GM12878 (cell line): ENCODE measurements around the gene PCNP. TPM values are rescaled to one million over a fixed set of nuclear protein-coding genes. Genes with fewer than 3 reads are reported as not detected.

Experiments used
- ATAC-seq: fragments of 200-7000 bp; cut with Tn5 transposase; 3 replicates; pipeline ENCODE4 v1.9.1; 2020; ENCODE audit warnings: mild to moderate bottlenecking, moderate library complexity
- BruUV-seq: library from RNA; stranded (reverse); fragments of 400-500 nt; replicated peaks from 2 replicates; lab custom pipeline; 2021; lab: Mats Ljungman, UMichigan
- CTCF ChIA-PET: fragments of 300-600 bp; sonication (Branson Sonifier 250); formaldehyde crosslinking; extraction: SDS; loops from one replicate; lab custom pipeline; 2021; ENCODE audit warnings: inconsistent platforms; lab: Yijun Ruan, JAX
- POLR2A ChIA-PET: fragments of 350-600 bp; formaldehyde crosslinking; extraction: SDS; loops from one replicate; lab custom pipeline; 2021; ENCODE audit warnings: inconsistent platforms; lab: Charles Lee
- RAD21 ChIA-PET: fragments of 300-600 bp; sonication (Branson Sonifier 250); formaldehyde crosslinking; loops from one replicate; lab custom pipeline; 2023; ENCODE audit warnings: antibody characterized with exemption; ENCODE audit not compliant: unreplicated experiment; lab: Charles Lee
- SMC1A ChIA-PET: fragments of 300-600 bp; sonication (Branson Sonifier 250); formaldehyde crosslinking; loops from one replicate; lab custom pipeline; 2023; ENCODE audit not compliant: unreplicated experiment, uncharacterized antibody; lab: Charles Lee
- DNase-seq: peaks from one replicate; pipeline ENCODE4 v3.0.0-alpha.2; 2011; ENCODE audit warnings: low read depth, low spot score
- FAIRE-seq: peaks from 3 replicates; lab custom pipeline; 2011; peaks lifted over from hg19 to GRCh38; lab: Jason Lieb, UNC
- H2AFZ ChIP-seq: 2 replicates; pipeline ENCODE4 v1.6.0; 2011; ENCODE audit warnings: low read depth, low read length, control low read depth; ENCODE audit not compliant: control insufficient read depth
- H3K27ac ChIP-seq: 2 replicates; pipeline ENCODE4 v1.5.1; 2011; ENCODE audit warnings: control low read depth; ENCODE audit not compliant: control insufficient read depth, insufficient read depth
- H3K27me3 ChIP-seq, 2 experiments: replicated peaks in 1 of 2; 2 replicates each; pipeline versions ENCODE4 v1.6.0 to v1.6.1; 2011; ENCODE audit warnings: low read length in 1 of 2; ENCODE audit not compliant: control insufficient read depth in 2 of 2, insufficient read depth in 2 of 2
- H3K36me3 ChIP-seq, 2 experiments: 2 replicates each; pipeline ENCODE4 v1.5.1; 2011; ENCODE audit warnings: low read length in 1 of 2; ENCODE audit not compliant: control insufficient read depth in 2 of 2, insufficient read depth in 2 of 2
- H3K4me1 ChIP-seq: 2 replicates; pipeline ENCODE4 v1.6.1; 2011; ENCODE audit warnings: mild to moderate bottlenecking, low read length, moderate library complexity, mixed read lengths; ENCODE audit not compliant: control insufficient read depth, insufficient read depth
- H3K4me2 ChIP-seq: 2 replicates; pipeline ENCODE4 v1.6.0; 2011; ENCODE audit warnings: control low read depth; ENCODE audit not compliant: control insufficient read depth, insufficient read depth
- H3K4me3 ChIP-seq: fragments of 200-600 bp; sonication (generic); 2 replicates; pipeline ENCODE4 v1.5.1; 2016
- H3K79me2 ChIP-seq: 2 replicates; pipeline ENCODE4 v1.6.0; 2011; ENCODE audit warnings: low read length; ENCODE audit not compliant: control insufficient read depth, insufficient read depth
- H3K9ac ChIP-seq: 2 replicates; pipeline ENCODE4 v1.8.0; 2011; ENCODE audit warnings: low read length, control low read depth, mixed read lengths; ENCODE audit not compliant: control insufficient read depth, insufficient read depth
- H3K9me3 ChIP-seq: replicated peaks from 3 replicates; pipeline ENCODE4 v1.5.1; 2011; ENCODE audit warnings: mild to moderate bottlenecking, low read length; ENCODE audit not compliant: control insufficient read depth, insufficient read depth
- H4K20me1 ChIP-seq: 2 replicates; pipeline ENCODE4 v1.6.0; 2011; ENCODE audit not compliant: control insufficient read depth, insufficient read depth
- BCL11A ChIP-seq: IDR thresholded peaks from 2 replicates; pipeline ENCODE4 v1.6.1; 2011; ENCODE audit warnings: low read depth, low read length
- BCL3 ChIP-seq: IDR thresholded peaks from 2 replicates; pipeline ENCODE4 v1.6.1; 2011; ENCODE audit warnings: borderline replicate concordance, low read depth, mild to moderate bottlenecking, moderate library complexity, low read length; ENCODE audit not compliant: insufficient read depth, poor library complexity, severe bottlenecking
- CEBPB ChIP-seq, 2 experiments: fragments of 150-350 bp in 1 of 2; IDR thresholded peaks; 2 replicates each; pipeline ENCODE4 v1.6.1; 2012 to 2014; ENCODE audit warnings: low read depth in 2 of 2, low read length in 2 of 2, borderline replicate concordance in 1 of 2, inconsistent platforms in 1 of 2
- CREB1 ChIP-seq: IDR thresholded peaks from 2 replicates; pipeline ENCODE4 v1.6.1; 2012; ENCODE audit warnings: low read depth, mild to moderate bottlenecking, inconsistent platforms
- JUND ChIP-seq: IDR thresholded peaks from 2 replicates; pipeline ENCODE4 v1.6.1; 2012; ENCODE audit warnings: low read depth, mild to moderate bottlenecking, low read length, improper control_type of control experiment, moderate library complexity
- PBX3 ChIP-seq: IDR thresholded peaks from 2 replicates; pipeline ENCODE4 v1.6.1; 2011; ENCODE audit warnings: mild to moderate bottlenecking, low read depth, low read length, moderate library complexity; ENCODE audit not compliant: insufficient replicate concordance
- SKIL ChIP-seq: fragments of 450-650 bp; IDR thresholded peaks from 2 replicates; pipeline ENCODE4 v1.6.1; 2017; ENCODE audit warnings: mild to moderate bottlenecking, low read depth, inconsistent platforms; ENCODE audit not compliant: poor library complexity, severe bottlenecking
- ZBTB11 ChIP-seq: fragments of 450-650 bp; formaldehyde crosslinking; IDR thresholded peaks from 2 replicates; pipeline ENCODE4 v1.5.0; 2022; ENCODE audit warnings: mild to moderate bottlenecking, missing genetic modification characterization
- WGBS: methylation state at CpG from one replicate; pipeline ENCODE4 v1.1.6; 2016; ENCODE audit warnings: low lambda C conversion rate; ENCODE audit not compliant: insufficient replicate concordance, insufficient coverage; ENCODE audit errors: missing lambda C conversion rate; 5-methylcytosine and 5-hydroxymethylcytosine counted together
- in situ Hi-C: fragments of 300-500 bp; cut with MboI; formaldehyde crosslinking; loops from 9 replicates; pipeline ENCODE4 v1.14.3; 2018; ENCODE audit warnings: mixed read lengths
- intact Hi-C: fragments of 100-400 bp; cut with micrococcal nuclease; formaldehyde crosslinking; loops from one replicate; pipeline ENCODE4 v1.14.2; 2022; ENCODE audit not compliant: unreplicated experiment
- polyA plus RNA-seq, 11 experiments: library from polyadenylated mRNA; depleted of rRNA in 4 of 11; unstranded in 6 of 11; stranded (reverse) in 5 of 11; fragments of >200 nt; fragmentation: Nextera tagmentation in 4 of 11; fragmentation: Illumina TruSeq in 1 of 11; extraction: Ambion mirVana in 4 of 11; extraction: Trizol in 1 of 11; gene quantifications; 1 replicate in 1 of 11; 2 replicates in 10 of 11; pipeline versions ENCODE4 v1.2.1 to v1.2.3, GENCODE V29; 2011 to 2016; ENCODE audit warnings: inconsistent platforms in 2 of 11, missing spikeins in 2 of 11, low read depth in 1 of 11
- total RNA-seq, 4 experiments: library from RNA; depleted of rRNA in 3 of 4; stranded (reverse); fragments of >200 nt in 3 of 4; fragmentation: Illumina TruSeq in 1 of 4; extraction: Trizol in 1 of 4; gene quantifications; 2 replicates each; pipeline versions ENCODE4 v1.2.1 to v1.2.3, GENCODE V29; 2013 to 2021

Gene PCNP
- total and polyA plus RNA-seq, 10 of the 15 experiments (the other 5 are each of a cell fraction or from before 2014, with no cell fraction given) = 49.8 to 179 (median 109) TPM

- TF ChIP-seq CREB1 = no peak
These were observed 40.4 kb upstream of the PCNP start (continued) for GRCh38 chr3:101533603-101533968.

GRCh38 chr3:101535221-101535620, 38.8 kb upstream of the PCNP start:
- H2AFZ ChIP-seq = no peak overlapping the region
- no peaks in the 10 kb centered on the region for H3K27me3 ChIP-seq
- no peak overlapping the region for H3K4me3 ChIP-seq
- ChIA-PET SMC1A (interaction anchor here (1.2 to 1.5 kb wide), 3 partner anchors 8 to 13 kb away, joined by 3 read pairs; no protein-coding TSS in a partner anchor), RAD21 (no interaction called here), POLR2A (interaction anchor here (1.2 kb wide), 1 partner anchor 14 kb away, joined by 3 read pairs; no protein-coding TSS in a partner anchor), CTCF (interaction anchor here (1.2 kb wide), 1 partner anchor 10 kb away, joined by 3 read pairs; no protein-coding TSS in a partner anchor)
- in situ Hi-C loops (no loop called here), intact Hi-C loops (no loop called here)
- no peak for ATAC-seq
- FAIRE-seq = no peak
- TF ChIP-seq PBX3 (no peak), JUND (no peak), CEBPB (IDR thresholded peaks at IDR 0.05; ENCODE audit: borderline replicate concordance in 1 of 2, low read depth in 2 of 2, low read length in 2 of 2) (no peak), SKIL (no peak), ZBTB11 (no peak), BCL3 (no peak), BCL11A (no peak)
- H4K20me1 ChIP-seq = no peaks in the 10 kb centered on the region
- H3K79me2 ChIP-seq = no peaks in the 10 kb centered on the region
- no peak for DNase-seq
- no peaks in the 10 kb centered on the region for H3K4me1 ChIP-seq
- BruUV-seq = no TSS peak
- no peaks in the 10 kb centered on the region for H3K36me3 ChIP-seq
- H3K27ac ChIP-seq = no peak overlapping the region
- no peaks in the 10 kb centered on the region for H3K9me3 ChIP-seq
- no peak overlapping the region for H3K4me2 ChIP-seq
- H3K9ac ChIP-seq = no peak overlapping the region
- 27% methylated on average over 5 of the region's 5 CpGs for WGBS
